Breast epithelium (tissue), 3 donors: ENCODE results near the gene TIMM44.

Source experiments
- POLR2A ChIP-seq: fragments of 450-650 bp; IDR thresholded peaks from one replicate; pipeline ENCODE4 v1.6.1; 2016; ENCODE audit warnings: antibody characterized with exemption, mild to moderate bottlenecking, moderate library complexity
- TF ChIP-seq, protein P1 (sequence below), 3 donors: fragments of 450-650 bp; IDR thresholded peaks; one replicate each; pipeline ENCODE4 v1.5.1; 2016 to 2017; ENCODE audit warnings: antibody characterized with exemption in 3 of 3, mild to moderate bottlenecking in 3 of 3, moderate library complexity in 3 of 3

DNA sequence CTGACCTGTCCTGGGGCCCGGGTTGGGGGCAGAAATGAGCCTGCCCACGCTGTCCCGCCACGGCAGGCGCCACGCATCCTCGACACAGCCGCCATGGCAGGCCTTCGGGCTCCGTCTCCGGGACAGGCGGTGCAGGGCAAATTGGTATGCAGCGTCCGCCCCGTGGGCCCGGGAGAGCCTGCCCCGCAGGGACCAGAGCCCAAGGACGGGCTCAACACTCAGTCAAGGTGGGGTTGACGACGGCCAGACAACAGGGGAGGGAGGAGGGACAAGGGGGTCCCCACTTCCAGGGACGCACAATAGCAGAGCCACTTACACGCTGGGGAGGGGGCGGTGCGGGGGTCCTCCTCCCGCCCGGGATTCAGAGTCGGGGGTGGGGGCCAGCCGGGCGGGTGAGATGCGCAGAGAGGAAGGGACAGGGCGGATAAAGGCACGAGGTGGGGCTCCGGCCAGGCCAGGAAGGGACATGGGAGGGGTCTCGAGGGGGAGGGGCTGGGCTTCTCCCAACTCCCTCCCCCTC lies 18.8 kb downstream of the TIMM44 start:
- TF ChIP-seq POLR2A, result no peak
- TF ChIP-seq, protein P1, sequence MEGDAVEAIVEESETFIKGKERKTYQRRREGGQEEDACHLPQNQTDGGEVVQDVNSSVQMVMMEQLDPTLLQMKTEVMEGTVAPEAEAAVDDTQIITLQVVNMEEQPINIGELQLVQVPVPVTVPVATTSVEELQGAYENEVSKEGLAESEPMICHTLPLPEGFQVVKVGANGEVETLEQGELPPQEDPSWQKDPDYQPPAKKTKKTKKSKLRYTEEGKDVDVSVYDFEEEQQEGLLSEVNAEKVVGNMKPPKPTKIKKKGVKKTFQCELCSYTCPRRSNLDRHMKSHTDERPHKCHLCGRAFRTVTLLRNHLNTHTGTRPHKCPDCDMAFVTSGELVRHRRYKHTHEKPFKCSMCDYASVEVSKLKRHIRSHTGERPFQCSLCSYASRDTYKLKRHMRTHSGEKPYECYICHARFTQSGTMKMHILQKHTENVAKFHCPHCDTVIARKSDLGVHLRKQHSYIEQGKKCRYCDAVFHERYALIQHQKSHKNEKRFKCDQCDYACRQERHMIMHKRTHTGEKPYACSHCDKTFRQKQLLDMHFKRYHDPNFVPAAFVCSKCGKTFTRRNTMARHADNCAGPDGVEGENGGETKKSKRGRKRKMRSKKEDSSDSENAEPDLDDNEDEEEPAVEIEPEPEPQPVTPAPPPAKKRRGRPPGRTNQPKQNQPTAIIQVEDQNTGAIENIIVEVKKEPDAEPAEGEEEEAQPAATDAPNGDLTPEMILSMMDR (IDR thresholded peaks at IDR 0.05), result no peak
